Colonic mucosa (tissue), 4 donors: Measurements from ENCODE around the gene TNFAIP8. TPM values are rescaled to one million over a fixed set of nuclear protein-coding genes. Genes with fewer than 3 reads are reported as not detected.
A peak's percentile ranks its signal among the peaks of the same experiment; 100 is the strongest.

Source experiments
- DNase-seq: peaks from one replicate; pipeline ENCODE4 v3.0.0-alpha.2; 2020
- H3K27ac ChIP-seq: fragments of 200-600 bp; one replicate; pipeline ENCODE4 v1.8.0; 2021
- H3K27me3 ChIP-seq: fragments of 200-600 bp; one replicate; pipeline ENCODE4 v1.8.0; 2021
- H3K36me3 ChIP-seq: fragments of 200-600 bp; one replicate; pipeline ENCODE4 v1.8.0; 2021
- H3K4me1 ChIP-seq: fragments of 200-600 bp; one replicate; pipeline ENCODE4 v1.8.0; 2021; ENCODE audit warnings: mild to moderate bottlenecking
- H3K4me3 ChIP-seq: fragments of 200-600 bp; one replicate; pipeline ENCODE4 v1.8.0; 2021
- H3K9ac ChIP-seq, 2 donors: one replicate each; pipeline ENCODE4 v1.7.0; 2013; ENCODE audit warnings: control low read depth in 2 of 2, low read depth in 2 of 2, low read length in 2 of 2
- H3K9me3 ChIP-seq: fragments of 200-600 bp; one replicate; pipeline ENCODE4 v1.8.0; 2021
- intact Hi-C: fragments of 100-400 bp; cut with DNase I; formaldehyde crosslinking; loops from one replicate; pipeline ENCODE4 v1.14.1; 2022
- total RNA-seq, 2 donors: library from RNA; stranded (reverse); fragmentation: NEBNext Ultra II Directional in 1 of 2; extraction: Animal tissue kit (Norgen Biotek cat#: 25700) in 1 of 2; gene quantifications; one replicate each; pipeline ENCODE4 v1.2.1, GENCODE V29; 2021
- TF ChIP-seq, protein P1 (sequence below): fragments of 200-600 bp; IDR thresholded peaks from one replicate; pipeline ENCODE4 v1.8.0; 2022; ENCODE audit warnings: antibody characterized with exemption, mild to moderate bottlenecking
- donor health status: healthy.
- donor health status: DM: no; HTN: no; CAD: no.
- donor health status: DM: no; HTN: no; CAD: no.

Gene TNFAIP8
- total RNA-seq, 2 donors from 2014 or later, result 11.0 to 12.7 TPM

- no peak for DNase-seq
- intact Hi-C loops, result no loop called here
- Histone ChIP-seq H3K9me3 (no peaks in the 10 kb centered on the region), H3K4me1 (no peaks in the 10 kb centered on the region), H3K9ac (no peak overlapping the region), H3K36me3 (no peaks in the 10 kb centered on the region), H3K27ac (no peak overlapping the region), H3K4me3 (no peak overlapping the region), H3K27me3 (no peaks in the 10 kb centered on the region)
- TF ChIP-seq, protein P1, sequence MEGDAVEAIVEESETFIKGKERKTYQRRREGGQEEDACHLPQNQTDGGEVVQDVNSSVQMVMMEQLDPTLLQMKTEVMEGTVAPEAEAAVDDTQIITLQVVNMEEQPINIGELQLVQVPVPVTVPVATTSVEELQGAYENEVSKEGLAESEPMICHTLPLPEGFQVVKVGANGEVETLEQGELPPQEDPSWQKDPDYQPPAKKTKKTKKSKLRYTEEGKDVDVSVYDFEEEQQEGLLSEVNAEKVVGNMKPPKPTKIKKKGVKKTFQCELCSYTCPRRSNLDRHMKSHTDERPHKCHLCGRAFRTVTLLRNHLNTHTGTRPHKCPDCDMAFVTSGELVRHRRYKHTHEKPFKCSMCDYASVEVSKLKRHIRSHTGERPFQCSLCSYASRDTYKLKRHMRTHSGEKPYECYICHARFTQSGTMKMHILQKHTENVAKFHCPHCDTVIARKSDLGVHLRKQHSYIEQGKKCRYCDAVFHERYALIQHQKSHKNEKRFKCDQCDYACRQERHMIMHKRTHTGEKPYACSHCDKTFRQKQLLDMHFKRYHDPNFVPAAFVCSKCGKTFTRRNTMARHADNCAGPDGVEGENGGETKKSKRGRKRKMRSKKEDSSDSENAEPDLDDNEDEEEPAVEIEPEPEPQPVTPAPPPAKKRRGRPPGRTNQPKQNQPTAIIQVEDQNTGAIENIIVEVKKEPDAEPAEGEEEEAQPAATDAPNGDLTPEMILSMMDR, result no peak
These were observed 40.3 kb downstream of the TNFAIP8 start for GRCh38 chr5:119396030-119396664.

GRCh38 chr5:119397518-119398380, 41.9 kb downstream of the TNFAIP8 start:
- Histone ChIP-seq H3K4me1 (no peaks in the 10 kb centered on the region), H3K9ac (no peak overlapping the region), H3K9me3 (no peaks in the 10 kb centered on the region), H3K4me3 (no peak overlapping the region), H3K27ac (no peak overlapping the region), H3K27me3 (no peaks in the 10 kb centered on the region), H3K36me3 (no peaks in the 10 kb centered on the region)
- no peak for DNase-seq
- TF ChIP-seq, protein P1, result no peak
- intact Hi-C loops, result no loop called here

GRCh38 chr5:119398727-119399466, 43.1 kb downstream of the TNFAIP8 start:
- intact Hi-C loops, result no loop called here
- TF ChIP-seq, protein P1, result no peak
- peak; percentile 73 for DNase-seq
- no peaks in the 10 kb centered on the region for H3K9me3 ChIP-seq
- H3K36me3 ChIP-seq, result no peaks in the 10 kb centered on the region
- no peak overlapping the region for H3K27ac ChIP-seq
- no peak overlapping the region for H3K4me3 ChIP-seq
- no peaks in the 10 kb centered on the region for H3K27me3 ChIP-seq
- no peak overlapping the region for H3K9ac ChIP-seq
- H3K4me1 ChIP-seq, result no peaks in the 10 kb centered on the region

GRCh38 chr5:119400245-119400644, 44.4 kb downstream of the TNFAIP8 start:
- Histone ChIP-seq H3K4me3 (no peak overlapping the region), H3K9me3 (no peaks in the 10 kb centered on the region), H3K27me3 (no peaks in the 10 kb centered on the region), H3K27ac (no peak overlapping the region), H3K36me3 (no peaks in the 10 kb centered on the region), H3K4me1 (no peaks in the 10 kb centered on the region), H3K9ac (no peak overlapping the region)
- intact Hi-C loops, result loop anchor here (5.0 kb wide), 1 partner anchor 133 kb away; no protein-coding TSS in a partner anchor
- DNase-seq, result peak; percentile 29
- TF ChIP-seq, protein P1, result no peak

- Histone ChIP-seq H3K4me1 (no peaks in the 10 kb centered on the region), H3K27me3 (no peaks in the 10 kb centered on the region), H3K9me3 (no peaks in the 10 kb centered on the region), H3K4me3 (no peak overlapping the region), H3K27ac (no peak overlapping the region), H3K9ac (no peak overlapping the region), H3K36me3 (no peaks in the 10 kb centered on the region)
- intact Hi-C loops, result loop anchor here (5.0 kb wide), 1 partner anchor 135 kb away; no protein-coding TSS in a partner anchor
- TF ChIP-seq, protein P1, result no peak
- DNase-seq, result no peak
These were observed 46.3 kb downstream of the TNFAIP8 start for GRCh38 chr5:119402081-119402480.
